GM21515 (cell line): ENCODE data around the gene ADAMTS6.
"Not testable (repeated sequence)": the region's sequence is repeated elsewhere in the genome, so short reads cannot be mapped to it uniquely, and the experiment has no call there.

Source experiments
- ATAC-seq: cut with Tn5 transposase; IDR thresholded peaks from one replicate; pipeline ENCODE4 v1.9.1; 2021; ENCODE audit not compliant: unreplicated experiment

The ADAMTS6 gene

GRCh38 chr5:65199993-65200675, 281.6 kb downstream of the ADAMTS6 start:
- no peak for ATAC-seq

GRCh38 chr5:65198456-65199120, 283.1 kb downstream of the ADAMTS6 start:
- ATAC-seq = no peak

DNA sequence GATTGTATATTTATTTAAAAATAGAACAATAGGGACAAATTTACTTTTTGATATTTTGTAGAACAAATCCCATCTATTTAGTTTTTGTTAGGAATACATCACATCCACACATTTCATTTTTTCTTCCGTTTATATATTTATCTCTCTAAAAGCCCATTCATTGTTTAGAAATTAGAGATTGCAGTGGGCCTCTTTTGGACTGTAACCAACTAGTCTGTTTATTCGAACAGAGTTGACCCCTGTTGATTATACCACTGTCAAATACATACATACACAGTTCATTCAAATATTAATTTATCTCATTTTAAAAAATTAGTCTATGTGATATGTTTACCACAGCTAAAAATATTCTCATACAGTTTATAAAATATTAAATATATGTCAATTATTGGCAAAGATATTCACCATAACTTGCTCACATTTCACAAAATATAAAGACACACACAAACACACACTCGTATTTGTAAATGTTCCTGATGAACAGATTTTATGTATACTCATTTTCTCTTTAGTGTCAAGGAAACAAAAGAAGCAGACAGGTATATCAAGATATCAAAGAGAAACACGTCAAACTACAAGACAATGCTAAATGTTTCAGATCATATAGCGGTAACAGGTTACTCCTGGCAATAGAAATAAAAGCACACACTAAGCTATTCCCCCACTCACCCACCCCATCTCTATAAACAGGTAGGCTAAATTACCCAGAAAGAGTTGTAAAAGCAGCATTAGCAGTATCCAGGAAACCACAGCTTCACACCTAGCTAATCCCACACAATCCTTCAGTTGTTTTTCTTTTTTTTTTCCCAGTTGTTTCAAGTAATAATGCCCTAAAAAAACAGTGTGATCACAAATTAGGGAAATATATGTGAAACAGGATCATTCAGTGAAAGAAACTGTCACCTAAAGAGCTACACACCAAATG, 283.9 kb downstream of the ADAMTS6 start:
- ATAC-seq = no peak

DNA sequence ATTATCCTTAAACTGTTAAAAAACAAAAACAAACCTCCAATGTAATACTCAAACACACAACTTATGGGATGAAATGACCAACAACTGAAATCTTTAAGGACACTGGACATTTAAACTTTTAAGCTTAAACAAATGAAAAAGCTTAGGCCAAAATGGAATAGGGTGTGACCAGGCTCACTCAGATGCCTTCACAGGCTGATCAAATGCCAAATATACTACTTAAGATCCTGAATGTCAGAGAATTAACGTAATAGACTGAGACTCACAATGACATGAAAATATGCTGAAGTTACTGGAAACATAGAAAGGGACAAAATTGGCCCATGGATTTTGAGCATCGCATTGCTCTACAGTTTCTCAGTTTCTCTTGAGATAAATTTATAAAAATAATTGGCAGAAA, 286.8 kb downstream of the ADAMTS6 start:
- no peak for ATAC-seq

DNA sequence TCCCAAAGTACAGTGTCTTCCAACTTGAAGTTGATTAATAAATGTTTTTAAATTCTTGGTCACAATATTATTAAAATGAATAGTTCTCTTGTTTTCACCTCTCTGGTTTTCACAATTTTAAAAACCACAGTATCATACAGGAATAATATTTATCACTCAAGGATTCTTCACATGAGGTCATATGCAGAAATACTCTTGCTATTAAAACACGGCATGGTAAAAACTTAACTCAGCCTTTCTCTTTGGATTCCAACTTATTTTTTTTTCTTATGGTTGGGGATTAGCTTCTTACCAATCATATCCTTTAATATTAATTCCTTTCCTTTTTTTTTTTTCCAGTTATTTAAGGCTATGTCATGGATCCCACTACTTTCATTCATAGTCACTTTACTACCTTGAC, 289.4 kb downstream of the ADAMTS6 start:
- ATAC-seq = no peak

GRCh38 chr5:65191554-65192135, 290.1 kb downstream of the ADAMTS6 start:
- no peak for ATAC-seq

- ATAC-seq = no peak
These were observed 291.2 kb downstream of the ADAMTS6 start for GRCh38 chr5:65190328-65191053.

DNA sequence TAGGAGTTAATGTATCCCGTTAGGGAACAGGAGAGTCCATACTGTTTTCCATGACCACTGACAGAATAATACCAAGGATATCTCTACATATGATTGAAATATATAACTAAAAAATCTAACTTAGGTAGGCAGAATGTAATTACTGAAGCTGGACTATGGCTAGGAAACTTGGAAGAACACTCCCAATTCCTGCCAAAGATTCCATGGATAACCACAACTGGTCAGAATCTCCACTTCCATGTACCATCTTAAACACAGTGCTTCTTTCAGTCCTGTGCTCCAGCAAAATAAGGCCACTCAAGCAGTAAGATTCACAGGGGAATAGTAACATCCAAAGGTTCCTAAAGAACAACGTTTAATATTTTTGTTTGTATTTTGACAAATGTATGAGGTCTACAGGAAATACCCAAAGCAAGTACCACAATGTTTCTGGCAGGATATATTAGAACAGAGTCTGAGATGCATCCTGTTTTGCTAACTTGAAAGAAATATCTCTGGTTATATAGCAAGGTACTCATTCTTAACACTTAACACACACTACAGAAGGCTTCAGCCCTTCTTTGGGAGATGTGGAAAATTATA, 295.0 kb downstream of the ADAMTS6 start:
- ATAC-seq = no peak

DNA sequence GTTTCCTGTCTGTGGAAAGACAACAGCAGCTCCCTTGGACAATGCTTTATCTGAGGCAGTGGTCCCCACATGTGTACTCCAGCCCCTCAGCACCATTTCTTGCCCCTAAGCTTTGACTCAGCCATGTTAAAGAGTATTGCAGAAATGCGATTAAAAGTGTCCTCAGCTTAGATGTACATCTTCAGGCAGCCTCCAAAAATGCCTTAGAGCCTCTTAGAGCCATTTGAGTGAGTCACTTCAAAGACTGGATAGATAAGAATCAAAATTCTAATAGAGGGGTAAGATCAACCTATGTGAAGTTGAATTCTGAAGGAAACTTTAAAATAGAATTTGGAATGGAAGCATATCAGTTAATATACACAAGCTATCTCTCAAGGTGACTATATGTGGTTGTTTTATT, 296.3 kb downstream of the ADAMTS6 start:
- ATAC-seq = no peak

DNA sequence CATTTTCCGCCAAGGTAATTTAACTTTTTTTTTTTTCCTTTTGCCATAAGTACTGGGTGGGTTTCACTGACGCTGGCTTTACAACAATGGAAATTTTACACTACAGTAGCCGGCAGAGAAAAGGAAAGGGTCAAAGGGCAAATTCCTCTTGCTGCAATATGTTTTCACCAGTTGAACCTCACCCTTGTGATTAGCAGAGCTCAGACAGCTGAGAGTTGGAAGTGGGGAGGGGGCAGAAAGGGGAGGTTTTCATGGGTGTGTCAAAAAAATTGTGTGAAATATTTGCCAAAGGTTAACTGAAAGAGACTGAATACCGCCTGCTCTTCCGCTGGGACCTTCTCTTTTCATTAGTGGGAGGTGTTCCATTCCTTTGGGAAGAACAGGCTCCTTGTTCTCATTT, 296.9 kb downstream of the ADAMTS6 start:
- no peak for ATAC-seq

DNA sequence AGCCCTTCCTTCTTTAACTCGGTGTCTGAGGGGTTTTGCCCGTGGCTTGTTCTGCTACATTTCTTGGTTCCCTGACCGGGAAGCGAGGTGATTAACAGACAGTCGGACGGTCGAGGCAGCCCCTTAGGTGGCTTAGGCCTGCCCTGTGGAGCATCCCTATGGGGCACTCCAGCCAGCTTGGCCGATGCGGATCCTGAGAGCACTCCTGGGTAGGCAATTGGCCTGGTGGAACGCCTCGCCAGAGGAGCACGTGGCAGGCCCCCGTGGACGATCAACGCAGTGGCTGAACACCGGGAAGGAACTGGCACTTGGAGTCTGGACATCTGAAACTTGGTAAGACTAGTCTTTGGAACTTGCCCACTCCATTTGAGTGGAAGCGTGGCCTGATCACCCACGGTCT, 307.5 kb downstream of the ADAMTS6 start:
- ATAC-seq = not testable (repeated sequence)

DNA sequence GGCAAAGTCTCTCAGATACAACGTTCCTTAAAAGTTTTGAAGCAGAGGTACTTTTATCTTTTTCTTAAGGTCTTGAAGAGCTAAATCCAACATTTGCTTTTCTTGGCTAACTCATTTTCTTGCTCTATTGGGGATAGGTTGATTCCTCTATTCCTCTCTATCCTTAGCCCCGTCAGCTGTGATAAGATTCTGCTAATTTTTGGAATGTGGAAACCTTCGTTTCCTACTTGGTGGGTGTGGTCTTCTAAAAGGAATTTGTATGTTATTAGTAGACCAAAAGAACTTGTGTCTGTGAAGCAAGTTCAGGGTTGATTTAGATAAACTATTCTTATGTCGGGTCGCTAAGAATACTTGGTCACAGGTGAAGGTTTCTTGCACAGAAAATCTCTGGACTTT, 308.6 kb downstream of the ADAMTS6 start:
- ATAC-seq = no peak

GRCh38 chr5:65172486-65173129, 309.1 kb downstream of the ADAMTS6 start:
- ATAC-seq = peak; percentile 87

GRCh38 chr5:65171645-65172044, 310.1 kb downstream of the ADAMTS6 start:
- no peak for ATAC-seq

GRCh38 chr5:65163698-65164097, 318.0 kb downstream of the ADAMTS6 start:
- no peak for ATAC-seq

- no peak for ATAC-seq
These were observed 320.1 kb downstream of the ADAMTS6 start for GRCh38 chr5:65161655-65162054.

DNA sequence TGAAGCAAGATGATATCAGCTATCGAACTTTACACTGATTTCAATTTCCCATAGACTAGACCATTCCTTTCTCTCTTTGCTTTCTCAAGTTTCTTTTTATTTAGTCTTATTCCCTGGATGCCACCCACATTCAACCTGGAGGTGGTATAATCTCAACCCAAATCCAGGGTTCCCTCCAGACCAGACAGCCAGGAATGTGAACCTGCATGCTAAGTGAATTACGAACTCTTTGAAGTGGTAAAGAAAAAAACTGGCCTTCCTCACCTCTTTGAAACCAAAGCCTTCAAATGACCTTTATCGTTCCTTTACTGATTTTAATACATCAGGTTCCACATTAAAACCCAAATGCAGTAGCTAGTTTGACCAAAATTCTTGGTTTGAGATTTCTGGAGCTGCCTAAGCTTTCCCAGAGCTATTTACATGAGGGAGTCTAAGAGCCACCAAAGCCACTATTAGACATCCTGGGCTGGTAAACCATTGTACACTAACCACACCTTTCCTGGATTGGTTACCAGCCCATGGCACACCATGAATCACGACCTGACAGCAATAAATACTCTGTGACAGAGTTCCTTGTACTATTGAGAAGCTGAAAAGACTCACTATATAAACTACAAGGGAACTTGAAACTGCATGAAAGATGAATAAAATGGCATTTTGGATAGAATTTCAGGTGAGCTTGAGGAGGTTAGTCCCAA, 323.7 kb downstream of the ADAMTS6 start:
- ATAC-seq = no peak

GRCh38 chr5:65156933-65157332, 324.8 kb downstream of the ADAMTS6 start:
- ATAC-seq = no peak

DNA sequence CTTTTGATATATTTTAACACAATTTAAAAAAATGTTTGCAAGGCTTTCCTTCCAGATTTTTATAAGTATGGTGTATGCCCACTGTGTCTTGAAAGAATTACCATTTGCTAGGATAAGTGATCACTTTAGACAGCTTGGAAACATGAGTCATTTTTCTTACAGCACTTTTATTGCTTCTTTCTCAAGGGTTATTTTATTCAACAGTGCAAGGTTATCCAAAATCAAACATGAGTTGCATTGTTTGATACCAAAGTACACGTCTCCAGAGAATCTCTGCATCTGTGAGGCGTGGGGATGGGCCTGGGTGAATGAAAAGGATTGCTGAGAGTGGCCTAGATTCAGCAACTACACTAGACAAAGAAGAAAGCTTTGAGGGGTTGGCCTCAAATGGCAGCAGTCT, 329.6 kb downstream of the ADAMTS6 start:
- no peak for ATAC-seq
